Memory B cell (primary cell): ENCODE data around the gene ISY1.
"Not testable (repeated sequence)": the region's sequence is repeated elsewhere in the genome, so short reads cannot be mapped to it uniquely, and the experiment has no call there.

ENCODE experiments used
- ATAC-seq: fragments of 150-1000 bp; cut with Tn5 transposase; 2 replicates; pipeline ENCODE4 v1.10.0; 2021; ENCODE audit warnings: low read depth, mild to moderate bottlenecking, moderate library complexity
- DNase-seq, 2 donors: peaks; one replicate each; pipeline ENCODE4 v3.0.0; 2022; ENCODE audit warnings: low spot score in 2 of 2
- H3K27ac Mint-ChIP-seq: one replicate; pipeline ENCODE4 v1.8.0; 2022; ENCODE audit warnings: mild to moderate bottlenecking, moderate library complexity, mixed read lengths
- H3K27me3 Mint-ChIP-seq: one replicate; pipeline ENCODE4 v1.8.0; 2022; ENCODE audit warnings: mixed read lengths
- H3K36me3 Mint-ChIP-seq: one replicate; pipeline ENCODE4 v1.8.0; 2022; ENCODE audit warnings: mild to moderate bottlenecking, mixed read lengths
- H3K4me1 Mint-ChIP-seq: one replicate; pipeline ENCODE4 v1.8.0; 2022; ENCODE audit warnings: mixed read lengths
- H3K4me3 Mint-ChIP-seq: one replicate; pipeline ENCODE4 v1.8.0; 2022; ENCODE audit warnings: mild to moderate bottlenecking, moderate library complexity, mixed read lengths
- H3K9me3 Mint-ChIP-seq: one replicate; pipeline ENCODE4 v1.8.0; 2022; ENCODE audit warnings: mixed read lengths

The ISY1 gene

DNA sequence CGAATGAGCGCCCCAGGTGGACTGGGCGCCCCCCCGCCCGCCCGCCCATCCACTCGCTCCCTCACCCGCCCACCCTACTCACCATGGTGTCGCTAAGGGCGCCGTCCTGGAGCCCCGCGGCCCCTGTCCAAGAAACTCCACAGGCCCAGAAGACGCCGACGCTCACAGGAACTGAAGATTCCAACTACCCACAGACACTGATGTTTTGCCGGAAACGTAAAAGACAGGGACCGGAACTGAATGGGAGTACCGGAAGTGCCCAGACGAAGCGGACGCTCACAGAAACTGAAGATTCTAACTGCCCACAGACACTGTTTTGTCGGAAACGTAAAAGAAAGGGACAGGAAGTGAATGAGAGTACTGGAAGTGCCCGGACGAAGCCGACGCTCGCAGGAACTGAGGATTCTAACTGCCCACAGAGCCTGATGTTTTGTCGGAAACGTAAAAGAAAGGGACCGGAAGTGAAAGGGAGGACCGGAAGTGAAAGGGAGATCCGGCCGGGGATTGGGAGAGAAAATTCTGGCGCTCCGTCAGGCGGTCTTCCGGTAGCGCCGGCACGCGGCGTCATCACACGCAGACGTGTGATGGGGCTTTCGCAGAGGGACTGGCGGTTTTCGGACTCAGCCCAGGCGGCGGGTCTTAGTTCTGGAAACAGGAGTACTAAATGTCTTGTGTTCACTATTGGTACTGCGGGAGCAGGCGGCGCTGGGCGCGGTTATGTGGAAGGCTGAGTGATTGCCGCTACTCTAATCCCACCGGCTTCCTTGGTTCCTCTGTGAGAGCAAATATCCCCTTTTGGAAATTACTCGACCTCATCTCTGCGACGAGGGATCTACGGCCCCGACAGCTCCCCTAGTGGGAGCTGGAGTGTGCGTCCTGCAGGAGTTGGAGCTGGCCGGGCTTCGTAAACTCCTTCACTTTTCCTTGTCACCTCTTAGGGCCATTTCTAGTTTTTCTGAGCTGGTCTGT, at the start of gene ISY1:
ISY1 (minus strand) TSS at position 173 of the 969 bp plus-strand sequence; CDS start at position 85, 88 bp downstream.
- Mint-ChIP-seq H3K27me3 (no peaks in the 10 kb centered on the region), H3K27ac (peak within 1 kb of the TSS; percentile 99), H3K9me3 (no peaks in the 10 kb centered on the region), H3K36me3 (peaks cover 10% of the 10 kb centered on the region), H3K4me1 (peaks cover 23% of the 10 kb centered on the region), H3K4me3 (peak within 1 kb of the TSS; percentile 97)
- ATAC-seq (peak; percentile 79), DNase-seq (peak; percentile 81)

DNA sequence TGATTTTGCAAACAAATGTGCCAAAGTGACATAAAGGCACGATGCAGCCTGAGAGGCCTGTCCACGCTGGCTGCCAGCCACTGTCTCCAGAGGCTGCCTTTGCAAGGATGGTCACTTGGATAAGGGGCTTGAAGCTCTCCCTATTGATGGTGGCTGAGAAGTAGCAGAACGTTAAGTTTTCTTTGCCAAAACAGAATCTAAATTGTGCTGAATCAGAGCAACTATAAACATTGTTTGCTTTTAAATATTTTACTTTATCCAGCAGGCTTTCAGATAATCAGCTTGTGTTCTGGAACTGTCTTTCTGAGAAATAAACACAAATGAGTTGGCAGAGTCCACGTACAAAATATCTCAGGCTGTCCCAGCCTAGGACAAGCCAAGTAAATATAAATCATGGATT, 46.6 kb upstream of the ISY1 start:
- Mint-ChIP-seq H3K27me3 (peaks cover 3% of the 10 kb centered on the region), H3K4me3 (no peak overlapping the region), H3K4me1 (no peaks in the 10 kb centered on the region), H3K27ac (no peak overlapping the region), H3K9me3 (no peaks in the 10 kb centered on the region), H3K36me3 (no peaks in the 10 kb centered on the region)
- DNase-seq (no peak), ATAC-seq (no peak)

DNA sequence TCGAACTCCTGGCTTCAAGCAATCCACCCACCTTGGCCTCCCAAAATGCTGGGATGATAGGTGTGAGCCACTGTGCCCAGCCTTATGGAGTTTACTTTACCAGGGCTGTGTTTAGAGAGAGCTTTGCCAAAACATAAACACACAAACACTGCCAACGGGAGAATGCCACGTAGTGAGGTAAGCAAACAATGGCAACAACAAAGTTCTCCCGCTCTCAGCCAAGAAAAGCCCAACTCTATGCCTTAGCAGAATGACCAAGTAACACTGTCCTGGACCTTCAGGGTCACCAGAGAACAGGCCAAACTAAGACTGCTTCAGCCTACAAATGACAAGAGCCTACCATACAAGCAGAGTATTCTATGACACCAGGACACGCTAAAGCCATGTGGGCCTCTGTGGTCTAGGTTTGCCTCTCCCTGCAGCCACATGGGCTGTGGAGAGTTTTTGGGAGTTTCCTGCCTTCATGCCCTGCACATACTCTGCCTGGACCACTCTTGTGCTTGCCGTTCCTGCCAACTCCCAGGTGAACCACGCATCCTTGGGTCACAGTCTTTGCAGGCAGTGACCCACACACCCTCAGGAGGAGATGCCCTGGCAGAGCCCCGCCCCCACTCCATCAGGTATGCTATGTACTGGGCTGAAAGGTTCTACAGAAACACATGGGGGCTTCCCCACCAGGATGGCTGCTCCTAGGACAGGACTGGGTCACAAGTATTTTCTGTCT, 44.4 kb upstream of the ISY1 start:
- Mint-ChIP-seq H3K27me3 (peaks cover 3% of the 10 kb centered on the region), H3K36me3 (no peaks in the 10 kb centered on the region), H3K27ac (no peak overlapping the region), H3K9me3 (no peaks in the 10 kb centered on the region), H3K4me1 (no peaks in the 10 kb centered on the region), H3K4me3 (no peak overlapping the region)
- ATAC-seq (no peak), DNase-seq (no peak)

DNA sequence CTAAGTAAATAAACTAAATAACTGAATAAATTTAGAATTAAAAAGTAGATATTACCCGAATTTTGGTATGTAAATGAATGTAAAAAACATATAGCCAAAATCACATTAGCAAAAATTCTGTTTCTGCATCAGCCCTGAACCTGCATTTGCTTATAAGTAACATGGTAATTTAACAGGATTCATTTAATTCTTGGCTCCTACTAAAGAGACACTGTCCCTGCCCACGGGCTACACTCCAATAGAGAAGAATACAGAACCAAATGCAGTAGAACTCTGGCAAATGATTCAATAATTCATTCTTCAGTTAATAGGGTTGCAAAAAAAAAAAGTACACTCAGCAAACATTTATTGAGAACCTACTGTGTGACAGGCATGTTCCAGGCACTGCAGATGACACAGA, 43.6 kb upstream of the ISY1 start:
- no peak for DNase-seq
- no peaks in the 10 kb centered on the region for H3K27me3 Mint-ChIP-seq
- H3K36me3 Mint-ChIP-seq: no peaks in the 10 kb centered on the region

DNA sequence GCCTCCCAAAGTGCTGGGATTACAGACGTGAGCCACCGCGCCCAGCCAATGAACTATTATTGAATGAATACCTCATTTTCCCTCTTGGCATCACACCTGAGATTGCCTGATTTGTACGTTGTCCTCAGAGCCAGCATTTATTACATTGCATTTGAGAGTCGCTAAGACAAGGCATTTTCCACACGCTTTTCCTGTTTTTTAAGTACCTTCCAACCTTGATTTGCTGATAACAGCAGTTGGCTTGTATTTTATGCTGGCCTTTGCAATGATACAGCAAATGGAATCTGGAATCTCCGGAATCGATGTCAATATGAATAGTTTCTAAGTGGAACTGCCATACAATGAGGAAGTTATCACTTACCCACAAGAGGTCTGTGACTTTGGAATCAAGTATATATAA, 38.5 kb upstream of the ISY1 start:
- no peak overlapping the region for H3K27ac Mint-ChIP-seq
- no peak overlapping the region for H3K4me3 Mint-ChIP-seq
- no peaks in the 10 kb centered on the region for H3K9me3 Mint-ChIP-seq
- ATAC-seq: no peak
- H3K4me1 Mint-ChIP-seq: peaks cover 14% of the 10 kb centered on the region
- H3K27me3 Mint-ChIP-seq: no peaks in the 10 kb centered on the region
- DNase-seq: no peak
- no peaks in the 10 kb centered on the region for H3K36me3 Mint-ChIP-seq

More for the DNA sequence above, 43.6 kb upstream of the ISY1 start:
- no peak for ATAC-seq
- H3K27ac Mint-ChIP-seq: no peak overlapping the region
- H3K4me3 Mint-ChIP-seq: no peak overlapping the region
- no peaks in the 10 kb centered on the region for H3K9me3 Mint-ChIP-seq
- no peaks in the 10 kb centered on the region for H3K4me1 Mint-ChIP-seq

DNA sequence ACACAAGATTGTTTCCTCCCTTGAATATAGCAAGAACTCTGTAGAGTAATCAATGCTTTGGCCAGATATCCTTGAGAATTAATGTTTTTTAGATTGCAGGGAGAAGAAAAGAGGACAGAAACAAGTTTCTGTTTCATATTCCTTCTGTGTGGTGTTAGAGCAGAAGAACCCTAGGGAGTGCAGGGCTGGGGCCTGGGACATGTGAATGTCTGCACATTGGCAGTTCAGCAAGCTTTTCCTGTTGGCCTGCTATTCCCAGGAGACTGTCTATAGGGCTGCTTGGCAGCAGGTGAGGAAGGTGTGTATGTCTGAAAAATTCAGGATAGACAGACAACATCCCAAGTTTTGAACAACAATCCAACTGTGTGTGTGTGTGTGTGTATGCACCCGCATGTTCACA, 36.5 kb upstream of the ISY1 start:
- no peak for ATAC-seq
- H3K27me3 Mint-ChIP-seq: no peaks in the 10 kb centered on the region
- no peak for DNase-seq
- H3K9me3 Mint-ChIP-seq: no peaks in the 10 kb centered on the region
- H3K27ac Mint-ChIP-seq: peak overlapping the region; percentile 50
- no peak overlapping the region for H3K4me3 Mint-ChIP-seq
- H3K4me1 Mint-ChIP-seq: peaks cover 14% of the 10 kb centered on the region
- no peaks in the 10 kb centered on the region for H3K36me3 Mint-ChIP-seq

DNA sequence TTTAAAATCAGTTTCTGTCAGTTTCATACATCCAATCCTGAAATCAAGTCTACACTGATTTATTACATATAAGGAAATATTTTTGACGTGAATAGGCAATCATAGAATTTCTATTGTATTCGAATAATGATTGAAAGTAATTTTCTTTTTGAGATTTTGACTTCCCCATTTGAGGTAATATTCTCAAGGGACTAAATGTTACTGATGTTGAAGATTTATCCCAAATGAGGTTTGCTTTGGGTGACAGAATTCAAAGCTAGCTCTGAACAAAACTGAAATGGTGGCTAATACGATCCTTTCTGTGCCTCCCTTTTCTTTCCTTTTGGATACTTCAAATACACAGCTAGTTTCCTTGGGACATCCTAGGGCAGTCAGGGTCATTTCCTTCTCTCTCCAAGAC, 35.7 kb upstream of the ISY1 start:
- no peaks in the 10 kb centered on the region for H3K9me3 Mint-ChIP-seq
- H3K4me1 Mint-ChIP-seq: peaks cover 14% of the 10 kb centered on the region
- ATAC-seq (peak; percentile 71), DNase-seq (no peak)
- H3K36me3 Mint-ChIP-seq: no peaks in the 10 kb centered on the region
- no peaks in the 10 kb centered on the region for H3K27me3 Mint-ChIP-seq
- H3K4me3 Mint-ChIP-seq: peak overlapping the region; percentile 21
- H3K27ac Mint-ChIP-seq: peak overlapping the region; percentile 50

DNA sequence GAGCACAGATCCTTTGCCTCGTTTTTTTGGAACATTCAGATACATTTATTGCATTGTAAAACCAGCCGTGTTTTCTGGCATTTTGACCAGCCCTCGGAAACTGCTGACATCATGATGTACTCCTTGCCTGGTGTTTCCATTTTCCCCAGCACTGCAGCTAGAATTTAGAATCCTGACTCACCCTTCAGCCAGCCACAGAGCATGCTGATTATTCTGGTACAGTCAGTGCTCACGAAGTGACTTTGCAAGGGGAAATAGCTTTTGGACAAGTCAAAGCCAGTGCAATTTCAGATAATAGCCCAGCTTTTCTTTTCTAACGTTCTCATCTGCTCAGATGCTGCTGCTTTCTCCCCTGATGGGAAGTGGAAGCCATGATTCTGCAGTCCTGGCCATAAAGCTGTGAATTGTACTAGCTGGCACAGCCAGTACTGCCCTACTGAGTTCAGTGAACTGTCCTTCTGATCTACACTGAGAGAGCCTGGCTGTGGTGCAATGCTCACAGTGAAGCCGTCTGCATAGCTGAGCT, 34.9 kb upstream of the ISY1 start:
- no peak for ATAC-seq

DNA sequence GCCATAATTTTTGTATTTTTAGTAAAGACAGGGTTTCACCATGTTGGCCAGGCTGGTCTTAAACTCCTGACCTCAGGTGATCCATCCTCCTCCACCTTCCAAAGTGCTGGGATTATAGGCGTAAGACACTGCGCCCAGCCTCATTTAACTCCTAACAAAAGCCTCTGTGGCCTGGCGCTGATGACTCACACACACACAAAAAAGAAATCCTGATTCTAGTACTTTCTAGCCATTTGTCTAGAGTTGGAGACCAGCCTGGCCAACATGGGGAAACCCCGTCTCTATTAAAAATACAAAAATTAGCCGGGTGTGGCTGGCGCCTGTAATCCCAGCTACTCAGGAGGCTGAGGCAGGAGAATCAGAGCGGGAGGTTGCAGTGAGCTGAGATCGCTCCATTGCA, 28.9 kb upstream of the ISY1 start:
- not testable (repeated sequence) for H3K4me1 Mint-ChIP-seq, ATAC-seq, H3K27me3 Mint-ChIP-seq, H3K27ac Mint-ChIP-seq, H3K36me3 Mint-ChIP-seq, H3K4me3 Mint-ChIP-seq, DNase-seq, H3K9me3 Mint-ChIP-seq

More for the DNA sequence above, 34.9 kb upstream of the ISY1 start:
- Mint-ChIP-seq H3K4me1 (peaks cover 14% of the 10 kb centered on the region), H3K36me3 (no peaks in the 10 kb centered on the region), H3K27me3 (no peaks in the 10 kb centered on the region), H3K27ac (no peak overlapping the region), H3K4me3 (no peak overlapping the region), H3K9me3 (no peaks in the 10 kb centered on the region)
- no peak for DNase-seq

DNA sequence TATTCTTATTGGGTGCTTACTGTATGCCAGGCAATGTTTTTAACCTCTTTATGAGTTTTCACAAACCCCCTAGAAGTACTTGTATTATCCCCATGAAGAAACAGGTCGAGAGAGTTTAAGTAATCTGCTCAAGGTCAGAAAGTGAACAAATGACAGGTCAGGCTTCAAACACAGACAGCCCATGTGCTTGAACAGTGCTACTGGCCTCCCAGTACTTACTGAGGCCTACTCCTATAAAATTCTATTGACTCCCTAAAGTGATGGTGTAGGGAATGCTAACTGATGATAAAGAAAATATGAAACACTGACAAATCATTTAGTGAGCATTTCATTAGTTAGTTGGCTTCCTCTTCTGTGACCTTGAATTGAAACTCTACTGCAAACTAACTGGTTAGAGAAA, 27.0 kb upstream of the ISY1 start:
- no peak for ATAC-seq
- H3K4me1 Mint-ChIP-seq: peaks cover 6% of the 10 kb centered on the region
- DNase-seq: no peak
- no peaks in the 10 kb centered on the region for H3K27me3 Mint-ChIP-seq
- H3K36me3 Mint-ChIP-seq: peaks cover 2% of the 10 kb centered on the region
- H3K27ac Mint-ChIP-seq: peak overlapping the region; percentile 76
- peak overlapping the region; percentile 35 for H3K4me3 Mint-ChIP-seq
- H3K9me3 Mint-ChIP-seq: no peaks in the 10 kb centered on the region

DNA sequence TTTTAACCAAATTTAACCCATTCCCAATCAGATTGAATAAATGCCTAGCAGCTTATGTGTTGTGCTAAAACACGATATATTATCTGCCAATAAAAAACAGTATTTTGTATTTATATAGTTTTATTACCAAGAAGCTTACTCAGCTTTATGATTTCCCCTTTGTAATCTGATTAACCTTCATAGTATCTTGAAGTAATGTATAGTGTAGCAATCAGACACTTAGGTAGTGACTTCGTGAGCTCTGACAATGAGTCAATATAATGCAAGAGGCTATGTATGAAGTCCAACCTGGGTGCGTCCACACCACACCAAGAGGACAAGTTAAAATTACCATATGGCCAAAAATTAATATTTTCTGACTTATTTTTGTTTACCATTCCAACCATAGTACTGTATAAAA, 24.9 kb upstream of the ISY1 start:
- Mint-ChIP-seq H3K4me1 (peaks cover 11% of the 10 kb centered on the region), H3K36me3 (peaks cover 7% of the 10 kb centered on the region), H3K27me3 (no peaks in the 10 kb centered on the region), H3K4me3 (peak overlapping the region; percentile 24), H3K27ac (no peak overlapping the region), H3K9me3 (no peaks in the 10 kb centered on the region)
- DNase-seq (no peak), ATAC-seq (no peak)

DNA sequence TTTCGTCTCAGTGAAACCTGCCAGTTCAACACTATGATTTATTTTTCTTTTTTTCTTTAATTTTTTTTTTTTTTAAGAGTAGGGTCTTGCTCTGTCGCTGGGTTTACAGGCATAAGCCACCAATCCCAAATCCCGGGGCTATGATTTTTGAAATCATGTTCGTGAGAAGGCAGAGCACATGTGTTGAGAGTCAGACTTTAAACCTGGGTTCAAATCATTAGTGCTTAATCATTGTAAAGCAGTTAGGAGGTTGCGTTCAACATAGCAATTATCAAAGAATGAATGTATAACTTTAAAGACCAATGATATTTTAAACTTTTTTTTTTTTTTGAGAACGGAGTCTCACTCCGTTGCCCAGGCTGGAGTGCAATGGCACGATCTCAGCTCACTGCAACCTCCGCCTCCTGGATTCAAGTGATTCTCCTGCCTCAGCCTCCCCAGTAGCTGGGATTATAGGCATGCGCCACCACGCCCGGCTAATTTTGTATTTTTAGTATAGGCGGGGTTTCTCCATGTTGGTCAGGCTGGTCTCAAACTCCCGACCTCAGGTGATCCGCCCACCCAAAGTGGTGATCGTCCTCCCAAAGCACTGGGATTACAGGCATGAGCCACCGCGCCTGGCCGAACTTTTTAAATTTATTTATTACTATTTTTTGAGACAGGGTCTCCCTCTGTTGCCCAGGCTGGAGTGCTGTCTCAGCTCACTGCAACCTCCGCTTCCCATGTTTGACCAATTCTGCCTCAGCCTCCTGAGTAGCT, 24.1 kb upstream of the ISY1 start:
- H3K27me3 Mint-ChIP-seq, ATAC-seq, DNase-seq, H3K9me3 Mint-ChIP-seq, H3K36me3 Mint-ChIP-seq: not testable (repeated sequence)
- H3K27ac Mint-ChIP-seq: peak overlapping the region; percentile 100
- H3K4me3 Mint-ChIP-seq: peak overlapping the region; percentile 51
- peaks cover 15% of the 10 kb centered on the region for H3K4me1 Mint-ChIP-seq

DNA sequence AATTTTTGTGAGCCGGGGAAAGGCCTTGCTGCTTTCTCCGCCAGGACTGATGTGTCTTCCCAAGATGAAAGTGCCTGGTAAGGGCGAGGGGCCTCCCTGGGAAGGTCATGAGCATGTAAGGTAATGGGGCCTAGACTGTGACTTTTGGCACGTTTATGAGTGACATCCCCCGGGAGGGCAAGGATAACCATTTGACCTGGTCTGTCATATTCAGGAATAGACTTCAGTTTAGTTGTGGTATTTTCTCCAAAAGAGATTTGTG, 23.5 kb upstream of the ISY1 start:
- ATAC-seq: no peak

More for the DNA sequence above, 23.5 kb upstream of the ISY1 start:
- Mint-ChIP-seq H3K9me3 (no peaks in the 10 kb centered on the region), H3K4me3 (peak overlapping the region; percentile 100), H3K4me1 (peaks cover 19% of the 10 kb centered on the region), H3K36me3 (peaks cover 9% of the 10 kb centered on the region), H3K27ac (peak overlapping the region; percentile 100), H3K27me3 (no peaks in the 10 kb centered on the region)
- no peak for DNase-seq
